Thoracic aorta (tissue), 2 donors: ENCODE measurements around the gene BACH2. TPM values are rescaled to one million over a fixed set of nuclear protein-coding genes. Genes with fewer than 3 reads are reported as not detected.

ENCODE experiments used
- ATAC-seq: fragments of 150-250 bp; one replicate; pipeline ENCODE4 v1.8.0; 2017; ENCODE audit warnings: low read depth; ENCODE audit not compliant: insufficient number of reproducible peaks, low FRiP score
- DNase-seq: peaks from one replicate; pipeline ENCODE4 v3.0.0-alpha.2; 2020; ENCODE audit warnings: low spot score
- H3K27ac ChIP-seq, 2 donors: fragments of 200-600 bp; sonication (generic); 1 replicate in 1 of 2; 2 replicates in 1 of 2; pipeline ENCODE4 v1.5.1; 2016; ENCODE audit warnings: mild to moderate bottlenecking in 2 of 2, moderate library complexity in 2 of 2
- H3K27me3 ChIP-seq: fragments of 200-600 bp; sonication (generic); replicated peaks from 2 replicates; pipeline ENCODE4 v1.6.0; 2016; ENCODE audit warnings: mild to moderate bottlenecking; ENCODE audit not compliant: insufficient read depth
- H3K36me3 ChIP-seq: fragments of 200-600 bp; sonication (generic); one replicate; pipeline ENCODE4 v1.5.1; 2016
- H3K4me1 ChIP-seq, 2 donors: fragments of 200-600 bp; sonication (generic); 1 replicate in 1 of 2; 2 replicates in 1 of 2; pipeline versions ENCODE4 v1.5.1 to v1.6.0; 2016; ENCODE audit warnings: low read depth in 2 of 2, mild to moderate bottlenecking in 1 of 2; ENCODE audit not compliant: control insufficient read depth in 1 of 2
- H3K4me3 ChIP-seq: fragments of 200-600 bp; sonication (generic); 2 replicates; pipeline ENCODE4 v1.5.1; 2016; ENCODE audit warnings: mild to moderate bottlenecking
- H3K9me3 ChIP-seq: fragments of 200-600 bp; sonication (generic); 2 replicates; pipeline ENCODE4 v1.5.1; 2016
- CTCF ChIP-seq: fragments of 200-600 bp; sonication (generic); IDR thresholded peaks from one replicate; pipeline ENCODE4 v1.5.1; 2019; ENCODE audit warnings: antibody characterized with exemption
- total RNA-seq, 2 donors: library from RNA; depleted of rRNA; stranded (reverse); fragments of >200 nt; gene quantifications; one replicate each; pipeline versions ENCODE4 v1.1.0 to v1.2.3, GENCODE V29; 2016

Gene BACH2
- total RNA-seq, 2 donors from 2014 or later: 6.1 to 17.8 TPM

- peak; percentile 41 for ATAC-seq
- no peak for TF ChIP-seq CTCF
- H3K4me1 ChIP-seq: peaks cover 21 to 37% of the 10 kb centered on the region in 2 donors
Measured at GRCh38 chr6:89999945-90000825, 296.5 kb downstream of the BACH2 start.

GRCh38 chr6:89999154-89999553, 297.5 kb downstream of the BACH2 start:
- Histone ChIP-seq H3K9me3 (no peaks in the 10 kb centered on the region), H3K4me1 (peaks cover 21 to 37% of the 10 kb centered on the region in 2 donors), H3K27ac (peak overlapping the region in 1 of 2 donors; percentile 68), H3K4me3 (no peak overlapping the region), H3K27me3 (no peaks in the 10 kb centered on the region), H3K36me3 (no peaks in the 10 kb centered on the region)
- DNase-seq (no peak), ATAC-seq (no peak)
- no peak for TF ChIP-seq CTCF

More at GRCh38 chr6:89999945-90000825, 296.5 kb downstream of the BACH2 start:
- no peak overlapping the region for H3K4me3 ChIP-seq
- H3K27ac ChIP-seq: peak overlapping the region; percentile 49 to 68
- no peaks in the 10 kb centered on the region for H3K36me3 ChIP-seq
- H3K27me3 ChIP-seq: no peaks in the 10 kb centered on the region
- no peak for DNase-seq
- no peaks in the 10 kb centered on the region for H3K9me3 ChIP-seq

GRCh38 chr6:89997456-89998445, 298.9 kb downstream of the BACH2 start:
- DNase-seq: no peak

GRCh38 chr6:89993411-89993810, 303.2 kb downstream of the BACH2 start:
- TF ChIP-seq CTCF: no peak
- DNase-seq (no peak), ATAC-seq (no peak)
- Histone ChIP-seq H3K9me3 (no peaks in the 10 kb centered on the region), H3K4me3 (no peak overlapping the region), H3K27me3 (no peaks in the 10 kb centered on the region), H3K27ac (no peak overlapping the region), H3K36me3 (no peaks in the 10 kb centered on the region), H3K4me1 (peaks cover 3 to 11% of the 10 kb centered on the region in 2 donors)

More at GRCh38 chr6:89997456-89998445, 298.9 kb downstream of the BACH2 start:
- Histone ChIP-seq H3K4me1 (peaks cover 21 to 37% of the 10 kb centered on the region in 2 donors), H3K9me3 (no peaks in the 10 kb centered on the region), H3K27ac (peak overlapping the region in 1 of 2 donors; percentile 68), H3K4me3 (peak overlapping the region; percentile 4), H3K36me3 (no peaks in the 10 kb centered on the region), H3K27me3 (no peaks in the 10 kb centered on the region)
- no peak for TF ChIP-seq CTCF
- ATAC-seq: peak; percentile 85
